ENCODE measurements around the gene IGLL1. TPM values are rescaled to one million over a fixed set of nuclear protein-coding genes. Genes with fewer than 3 reads are reported as not detected.
A peak's percentile ranks its signal among the peaks of the same experiment; 100 is the strongest.

Gene IGLL1
- total RNA-seq, 2 donors from 2014 or later = not detected

- no peak for ATAC-seq
- Histone ChIP-seq H3K27ac (peak overlapping the region in 1 of 4 donors; percentile 34), H3K27me3 (no peaks in the 10 kb centered on the region), H3K36me3 (replicated peaks in 1 of 2; ENCODE audit: insufficient read depth in 1 of 2, low read depth in 2 of 2) (no peaks in the 10 kb centered on the region), H3K9me3 (no peaks in the 10 kb centered on the region), H3K4me3 (no peak overlapping the region), H3K4me1 (peaks cover 14% of the 10 kb centered on the region)
- 83 to 88% methylated on average over 11 to 28 of the region's 29 CpGs for WGBS, 2 donors
- no peak for TF ChIP-seq POLR2A (IDR thresholded peaks at IDR 0.05)
- TF ChIP-seq CTCF (IDR thresholded peaks at IDR 0.05) = no peak
- peak in 1 of 4 donors; percentile 10 for DNase-seq
- intact Hi-C loops (cut with DNase I) = loop anchor here (10.0 kb wide), 3 partner anchors 100 to 310 kb away; no protein-coding TSS in a partner anchor
Measured at GRCh38 chr22:23534851-23535717, 45.0 kb downstream of the IGLL1 start.

- H3K4me3 ChIP-seq = no peak overlapping the region
- intact Hi-C loops (cut with DNase I) = loop anchor here (10.0 kb wide), 3 partner anchors 100 to 310 kb away; no protein-coding TSS in a partner anchor
- no peak overlapping the region for H3K27ac ChIP-seq
Measured at GRCh38 chr22:23534201-23534850, 45.8 kb downstream of the IGLL1 start.

GRCh38 chr22:23533771-23534191 lies 46.3 kb downstream of the IGLL1 start:
- no peak overlapping the region for H3K4me3 ChIP-seq
- intact Hi-C loops (cut with DNase I) = loop anchor here (10.0 kb wide), 3 partner anchors 99 to 311 kb away; no protein-coding TSS in a partner anchor
- H3K27ac ChIP-seq = no peak overlapping the region
- H3K27me3 ChIP-seq = no peaks in the 10 kb centered on the region
- TF ChIP-seq CTCF (IDR thresholded peaks at IDR 0.05) (peak in 1 of 7 experiments; percentile 1), POLR2A (IDR thresholded peaks at IDR 0.05) (no peak)
- 68 to 70% methylated on average over 8 of the region's 8 CpGs for WGBS, 2 donors
- H3K9me3 ChIP-seq = no peaks in the 10 kb centered on the region
- DNase-seq (no peak), ATAC-seq (no peak)
- H3K4me1 ChIP-seq = peaks cover 11% of the 10 kb centered on the region
- no peaks in the 10 kb centered on the region for H3K36me3 ChIP-seq (replicated peaks in 1 of 2; ENCODE audit: insufficient read depth in 1 of 2, low read depth in 2 of 2)

More at GRCh38 chr22:23534201-23534850, 45.8 kb downstream of the IGLL1 start:
- peaks cover 12% of the 10 kb centered on the region for H3K4me1 ChIP-seq
- no peak for DNase-seq
- TF ChIP-seq CTCF (IDR thresholded peaks at IDR 0.05) (no peak), POLR2A (IDR thresholded peaks at IDR 0.05) (no peak)
- no peak for ATAC-seq
- H3K36me3 ChIP-seq (replicated peaks in 1 of 2; ENCODE audit: insufficient read depth in 1 of 2, low read depth in 2 of 2) = no peaks in the 10 kb centered on the region
- H3K27me3 ChIP-seq = no peaks in the 10 kb centered on the region
- 82 to 97% methylated on average over 7 to 10 of the region's 10 CpGs for WGBS, 2 donors
- no peaks in the 10 kb centered on the region for H3K9me3 ChIP-seq

GRCh38 chr22:23533328-23533762 lies 46.7 kb downstream of the IGLL1 start:
- Histone ChIP-seq H3K4me3 (no peak overlapping the region), H3K36me3 (replicated peaks in 1 of 2; ENCODE audit: insufficient read depth in 1 of 2, low read depth in 2 of 2) (no peaks in the 10 kb centered on the region), H3K9me3 (no peaks in the 10 kb centered on the region), H3K4me1 (peaks cover 11% of the 10 kb centered on the region), H3K27me3 (no peaks in the 10 kb centered on the region), H3K27ac (no peak overlapping the region)
- no peak for ATAC-seq
- no peak for TF ChIP-seq POLR2A (IDR thresholded peaks at IDR 0.05)
- TF ChIP-seq CTCF (IDR thresholded peaks at IDR 0.05) = peak in 5 of 7 experiments; percentile 2 to 24 (median 18)
- intact Hi-C loops (cut with DNase I) = loop anchor here (10.0 kb wide), 3 partner anchors 99 to 311 kb away; no protein-coding TSS in a partner anchor
- DNase-seq = no peak
- 39 to 65% methylated on average over 8 to 9 of the region's 9 CpGs for WGBS, 2 donors
